ENCODE data around the gene NDRG4.
A peak's percentile ranks its signal among the peaks of the same experiment; 100 is the strongest.

Gene NDRG4

DNA sequence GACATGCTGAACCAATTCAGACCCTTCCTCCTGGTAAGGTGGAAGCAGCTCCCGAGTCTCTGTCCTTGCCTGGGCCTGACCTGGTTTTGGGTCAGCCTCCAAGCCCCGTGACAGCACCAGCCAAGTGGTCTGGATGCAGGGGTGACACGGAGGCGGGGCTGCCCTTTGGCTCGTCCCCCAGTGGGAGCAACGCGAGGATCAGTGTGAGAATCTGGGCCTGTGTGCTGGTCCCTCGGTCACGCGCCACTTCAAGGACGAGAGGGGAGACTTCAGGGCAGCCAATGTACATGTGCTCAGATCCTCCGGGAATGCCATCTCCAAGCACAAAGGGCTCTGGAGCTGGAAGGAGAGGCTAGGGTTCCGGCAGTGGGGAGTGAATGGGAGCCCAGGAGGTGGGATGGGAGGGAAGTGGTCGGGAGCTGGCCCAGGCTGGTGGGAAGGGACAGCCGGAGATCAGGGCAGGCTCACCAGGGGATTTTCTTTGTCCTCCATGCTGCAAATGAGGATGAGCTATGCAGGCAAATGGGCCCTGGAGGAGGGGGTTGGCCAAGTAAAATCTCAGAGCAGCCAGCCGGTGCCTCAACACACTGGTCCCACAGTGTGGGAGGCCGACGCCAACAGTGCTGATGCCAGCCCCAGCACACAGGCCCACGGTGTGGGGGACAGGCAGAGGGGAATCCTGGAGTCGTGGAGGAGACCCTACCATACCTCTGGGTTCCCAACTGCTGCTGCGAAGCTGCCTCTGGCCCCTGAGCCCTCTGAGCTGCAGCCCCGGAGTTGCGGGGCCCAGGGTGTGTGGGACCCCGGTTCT is 4.2 kb upstream of the NDRG4 start:
- DNase-seq, result no peak

GRCh38 chr16:58497468-58497867 is 2.5 kb upstream of the NDRG4 start:
- DNase-seq, result no peak

DNA sequence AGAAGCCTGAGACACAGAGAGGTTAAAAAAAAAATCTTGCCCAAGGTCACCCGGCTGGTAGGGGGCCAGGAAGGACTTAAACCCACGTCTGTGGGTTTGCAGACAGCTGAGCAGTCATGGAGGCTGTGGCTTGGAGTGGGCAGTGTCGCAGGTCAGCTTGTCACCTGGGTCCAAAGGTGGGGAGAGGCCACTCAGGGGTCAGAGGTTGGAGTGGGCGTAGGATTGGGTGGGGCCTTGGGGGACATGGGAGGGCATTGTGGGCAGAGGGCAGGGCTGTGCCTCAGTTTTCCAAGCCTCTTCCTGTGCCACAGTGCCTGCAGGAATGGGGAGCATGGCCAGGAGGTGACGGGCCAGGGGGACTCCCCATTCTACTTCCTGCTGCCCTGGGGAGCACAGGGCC is 2.0 kb upstream of the NDRG4 start:
- no peak for DNase-seq

DNA sequence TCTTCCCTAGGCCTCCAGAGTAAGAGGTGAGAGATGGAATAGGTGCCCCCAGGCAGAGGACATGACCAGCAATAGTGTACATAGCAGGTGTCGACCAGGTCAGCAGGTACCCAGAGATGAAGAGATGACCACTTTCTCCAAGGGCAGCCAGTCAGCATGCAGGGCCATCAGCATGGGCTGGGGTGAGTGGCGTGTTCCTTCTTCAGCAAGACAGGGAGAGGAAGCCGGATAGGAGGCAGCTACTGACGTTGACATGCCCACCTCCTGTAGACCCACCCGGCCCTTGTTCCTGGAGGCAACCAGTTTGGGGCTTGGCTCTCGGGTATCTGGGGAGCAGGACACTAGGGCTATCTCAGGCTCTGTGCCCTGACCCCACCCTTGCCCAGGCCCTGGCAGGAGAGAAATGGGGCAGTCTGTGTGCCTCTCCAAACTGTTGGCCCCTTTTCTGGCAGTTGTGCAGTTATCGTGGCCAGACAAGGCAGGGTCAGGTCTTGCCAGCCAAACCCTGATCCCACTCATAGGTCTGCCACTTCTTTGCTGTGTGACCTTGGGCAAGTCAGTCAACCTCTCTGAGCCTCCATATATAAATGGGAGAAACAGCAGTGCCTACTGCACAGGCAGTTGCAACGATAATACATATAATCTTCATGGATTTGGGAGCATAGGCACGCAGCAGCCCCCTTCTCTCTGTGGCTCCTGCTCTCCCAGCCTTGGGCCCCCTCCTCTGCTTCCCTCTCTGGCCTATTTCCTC is 1.4 kb upstream of the NDRG4 start:
- DNase-seq, result no peak

- DNase-seq, result no peak
Observed at GRCh38 chr16:58499092-58499511, 841 bp upstream of the NDRG4 start.

- DNase-seq, result peak in 1 of 2 donors; percentile 29
Observed at GRCh38 chr16:58500430-58501241, 693 bp downstream of the NDRG4 start.

DNA sequence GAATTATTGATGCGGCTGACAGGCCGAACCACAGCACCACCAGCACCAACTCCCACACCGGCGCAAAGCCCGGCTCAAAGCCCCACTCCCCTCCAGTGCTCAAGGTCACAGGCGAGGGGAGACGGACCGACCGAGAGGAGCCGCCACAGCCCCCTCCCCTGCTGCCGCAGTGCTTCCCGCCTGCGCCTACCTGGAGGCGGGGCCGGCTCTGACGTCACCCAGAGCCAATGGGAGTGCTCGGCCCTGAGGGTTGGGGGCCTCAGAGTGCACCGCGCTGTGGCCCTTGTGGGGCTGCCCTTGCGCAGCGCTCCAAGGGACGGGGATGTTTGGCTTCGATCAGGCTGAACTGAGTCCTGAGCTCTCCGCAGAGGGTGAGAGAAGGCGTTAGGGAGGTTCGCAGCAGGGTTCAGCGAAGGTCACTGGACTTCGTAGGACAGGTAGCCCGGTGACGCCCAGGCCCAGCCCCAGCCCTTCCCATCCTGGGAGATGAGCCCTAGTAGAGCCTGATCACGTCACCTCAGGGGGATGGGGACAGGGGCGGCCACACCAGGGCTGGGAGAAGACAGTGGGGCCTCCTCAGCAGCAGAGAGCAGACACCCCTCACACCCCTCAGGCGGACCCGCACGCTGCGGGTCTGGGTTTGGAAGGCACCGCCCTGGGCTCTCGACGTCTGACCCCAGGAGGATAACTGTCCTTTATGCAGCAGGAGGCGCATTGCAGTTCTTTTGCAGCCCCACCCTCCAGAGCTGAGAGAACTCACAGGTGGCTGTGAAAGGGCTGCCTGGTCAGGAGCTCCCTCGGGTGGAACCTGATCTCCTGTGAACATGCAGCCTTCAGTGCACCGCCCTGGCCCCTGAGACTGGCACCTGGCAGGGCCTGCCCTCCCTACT is 1.5 kb downstream of the NDRG4 start:
- peak; percentile 46 to 61 for DNase-seq

- no peak for DNase-seq
Observed at GRCh38 chr16:58502217-58502921, 2.4 kb downstream of the NDRG4 start.

- no peak for DNase-seq
Observed at GRCh38 chr16:58503166-58503862, 3.4 kb downstream of the NDRG4 start.

GRCh38 chr16:58503863-58504688 is 4.1 kb downstream of the NDRG4 start:
- no peak for DNase-seq

DNA sequence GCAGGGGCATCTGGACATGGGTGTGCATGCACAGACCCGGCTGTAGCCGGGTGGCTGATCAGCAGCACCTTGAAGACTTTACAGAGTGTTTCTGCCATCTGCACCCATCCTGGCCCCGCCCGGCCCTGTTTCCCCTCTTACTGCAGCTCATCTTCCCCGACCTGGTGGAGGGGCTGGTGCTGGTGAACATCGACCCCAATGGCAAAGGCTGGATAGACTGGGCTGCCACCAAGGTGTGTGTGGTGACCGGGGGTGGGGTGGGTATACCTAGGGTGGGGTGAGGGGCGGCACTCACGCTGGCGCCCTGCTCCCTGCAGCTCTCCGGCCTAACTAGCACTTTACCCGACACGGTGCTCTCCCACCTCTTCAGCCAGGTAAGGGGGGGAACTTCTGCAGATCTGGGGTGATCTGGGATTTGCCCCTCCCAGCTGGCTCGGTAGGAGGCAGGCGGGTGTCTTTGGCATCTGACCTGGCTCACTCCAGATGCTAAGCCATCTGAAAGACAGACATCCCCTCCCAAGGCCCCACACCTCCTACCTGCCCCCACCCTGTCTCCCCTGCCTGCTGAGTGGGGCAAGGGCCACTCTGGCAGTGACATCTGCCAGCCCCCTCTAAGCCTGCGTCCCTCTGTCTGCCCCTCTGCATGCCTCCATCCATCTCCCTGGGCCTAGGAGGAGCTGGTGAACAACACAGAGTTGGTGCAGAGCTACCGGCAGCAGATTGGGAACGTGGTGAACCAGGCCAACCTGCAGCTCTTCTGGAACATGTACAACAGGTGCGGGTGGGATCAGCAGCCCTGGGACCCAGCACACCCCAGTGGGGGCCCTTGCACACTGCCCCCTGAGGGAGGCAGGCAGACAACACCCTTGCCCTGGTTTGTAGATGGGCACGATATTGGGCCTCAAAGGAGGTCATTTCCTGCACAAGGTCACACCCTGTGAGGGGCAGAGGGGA is 6.6 kb downstream of the NDRG4 start:
- no peak for DNase-seq

DNA sequence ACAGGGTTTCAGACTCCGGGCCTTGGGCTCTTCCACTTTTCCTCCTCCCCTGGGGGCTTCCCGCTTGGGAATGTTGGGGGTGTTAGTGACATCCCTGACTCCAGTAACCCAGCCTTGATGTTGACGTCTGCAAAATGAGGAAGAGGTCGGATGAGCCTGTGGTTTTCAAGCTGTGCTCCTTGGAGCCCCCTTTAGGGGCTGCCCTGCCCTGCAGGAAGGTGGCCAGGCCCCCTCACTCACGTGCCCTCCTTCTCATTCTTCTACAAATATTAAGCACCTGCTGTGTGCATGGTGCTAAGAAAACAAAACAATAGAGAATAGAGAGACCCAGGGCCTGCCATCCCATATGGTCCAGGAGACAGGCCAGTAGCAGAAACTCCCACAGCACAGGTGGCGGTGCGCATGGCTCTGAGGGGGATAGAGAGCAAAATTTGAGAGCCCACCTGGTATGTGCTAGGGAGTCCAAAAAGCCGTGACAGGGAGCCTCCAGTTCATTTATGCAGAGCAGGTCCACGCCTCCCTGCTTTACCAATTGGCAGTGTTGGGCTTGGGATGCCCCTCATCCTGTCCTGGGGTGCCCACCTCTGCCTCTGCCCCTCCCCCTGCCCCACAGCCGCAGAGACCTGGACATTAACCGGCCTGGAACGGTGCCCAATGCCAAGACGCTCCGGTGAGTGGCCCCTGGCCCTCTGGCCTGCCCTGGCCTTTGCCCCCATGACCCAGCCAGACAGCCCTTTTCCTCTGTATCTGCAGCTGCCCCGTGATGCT is 7.4 kb downstream of the NDRG4 start:
- no peak for DNase-seq

DNA sequence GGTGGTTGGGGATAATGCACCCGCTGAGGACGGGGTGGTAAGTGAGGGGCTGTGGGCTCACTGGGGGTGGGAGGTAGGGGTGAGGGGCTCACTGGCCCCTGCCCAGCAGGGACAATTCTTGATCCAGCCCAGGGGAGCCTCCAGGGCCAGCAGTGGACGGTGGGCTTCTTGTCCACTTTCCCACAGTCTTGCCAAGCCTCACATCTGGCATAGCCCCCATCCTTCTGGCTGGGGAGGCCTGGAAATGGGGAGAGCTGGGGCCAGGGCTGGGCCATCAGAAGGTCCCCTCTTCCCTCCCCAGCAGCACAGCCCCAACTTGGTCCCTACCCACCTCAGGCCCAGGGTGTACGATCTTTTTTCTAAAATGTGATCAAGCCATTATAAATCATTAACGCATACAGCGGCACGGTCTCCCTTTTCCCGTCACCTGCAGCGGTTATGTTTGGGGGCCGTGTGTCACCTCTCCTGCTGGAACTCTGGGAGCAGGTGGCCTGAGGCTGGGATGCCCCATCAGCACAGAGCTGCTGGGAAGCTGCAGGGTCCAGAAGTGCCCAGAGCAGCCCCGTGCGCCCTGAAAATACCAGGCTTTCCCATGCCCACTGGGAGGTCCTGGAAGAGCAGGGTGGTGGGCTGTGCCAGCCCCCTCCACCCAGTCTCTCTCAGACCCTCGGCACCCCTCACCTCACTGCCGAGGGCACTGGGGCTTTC is 8.2 kb downstream of the NDRG4 start:
- DNase-seq, result no peak

DNA sequence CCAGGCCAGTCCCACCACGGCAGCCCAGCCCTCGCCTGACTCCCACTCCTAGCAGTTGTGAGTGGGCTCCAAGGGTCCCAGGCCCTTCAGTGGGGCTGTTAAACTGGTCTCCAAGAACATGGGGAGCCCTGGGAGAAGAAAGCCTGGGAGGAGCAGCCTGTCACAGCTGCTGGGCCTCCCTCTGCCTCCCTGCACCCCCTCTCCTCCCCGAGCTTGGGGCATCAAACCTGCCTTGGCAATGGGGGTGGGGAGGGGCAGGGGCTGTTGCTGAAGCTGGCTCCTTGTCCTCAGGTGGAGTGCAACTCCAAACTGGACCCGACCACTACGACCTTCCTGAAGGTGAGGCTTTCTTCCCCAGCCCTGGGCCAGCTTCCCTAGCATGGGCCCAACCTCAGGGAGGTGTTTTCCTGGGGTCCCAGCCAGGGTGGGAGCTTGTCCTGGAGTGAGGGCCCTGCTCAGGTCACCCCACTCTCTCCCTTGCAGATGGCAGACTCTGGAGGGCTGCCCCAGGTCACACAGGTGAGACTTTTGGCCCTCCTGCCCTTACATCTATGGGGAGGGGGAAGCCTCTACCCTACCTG is 8.8 kb downstream of the NDRG4 start:
- no peak for DNase-seq

GRCh38 chr16:58509256-58510096 is 9.5 kb downstream of the NDRG4 start:
- DNase-seq, result peak in 1 of 2 donors; percentile 13

Data from stimulated activated CD4-positive, alpha-beta T cell treated with anti-CD3 and anti-CD28 coated beads, Interleukin-2, amount 100 ng/mL, for 24 hours (primary cell).